Small intestine (tissue), 7 donors: ENCODE results near the gene WIPF1. TPM values are rescaled to one million over a fixed set of nuclear protein-coding genes. Genes with fewer than 3 reads are reported as not detected.

ENCODE experiments used
- DNase-seq, 2 donors: peaks; one replicate each; pipeline versions ENCODE4 v3.0.0 to v3.0.0-alpha.2; 2013
- FAIRE-seq: peaks from 2 replicates; lab custom pipeline; 2012; peaks lifted over from hg19 to GRCh38; lab: Jason Lieb, UNC
- H3K27ac ChIP-seq, 3 donors: one replicate each; pipeline ENCODE4 v1.5.1; 2013; ENCODE audit warnings: low read length in 2 of 3, mild to moderate bottlenecking in 2 of 3, control low read depth in 1 of 3, inconsistent platforms in 1 of 3, low read depth in 1 of 3, moderate library complexity in 1 of 3
- H3K27me3 ChIP-seq, 3 donors: one replicate each; pipeline ENCODE4 v1.6.1; 2013; ENCODE audit warnings: low read length in 3 of 3, inconsistent platforms in 1 of 3; ENCODE audit not compliant: control insufficient read depth in 3 of 3, insufficient read depth in 3 of 3
- H3K36me3 ChIP-seq, 3 donors: one replicate each; pipeline ENCODE4 v1.6.1; 2013; ENCODE audit warnings: low read length in 3 of 3, inconsistent platforms in 1 of 3, low read depth in 1 of 3, mild to moderate bottlenecking in 1 of 3, moderate library complexity in 1 of 3; ENCODE audit not compliant: control insufficient read depth in 3 of 3, insufficient read depth in 2 of 3
- H3K4me1 ChIP-seq, 3 donors: one replicate each; pipeline ENCODE4 v1.6.1; 2013; ENCODE audit warnings: low read length in 2 of 3, inconsistent platforms in 1 of 3, low read depth in 1 of 3, mild to moderate bottlenecking in 1 of 3, moderate library complexity in 1 of 3; ENCODE audit not compliant: control insufficient read depth in 3 of 3, insufficient read depth in 2 of 3
- H3K4me3 ChIP-seq, 3 donors: one replicate each; pipeline ENCODE4 v1.5.1; 2013; ENCODE audit warnings: low read length in 3 of 3, control low read depth in 1 of 3, inconsistent platforms in 1 of 3, low read depth in 1 of 3, mild to moderate bottlenecking in 1 of 3, moderate library complexity in 1 of 3
- H3K9me3 ChIP-seq, 2 donors: one replicate each; pipeline ENCODE4 v1.6.1; 2013; ENCODE audit warnings: low read depth in 1 of 2, low read length in 1 of 2; ENCODE audit not compliant: control insufficient read depth in 2 of 2, insufficient read depth in 1 of 2
- WGBS, 3 donors: extraction: QIAGEN DNeasy Blood & Tissue Kit; methylation state at CpG; one replicate each; pipeline ENCODE4 v1.1.7; 2013; 5-methylcytosine and 5-hydroxymethylcytosine counted together
- polyA plus RNA-seq, 4 donors: library from polyadenylated mRNA; stranded (reverse) in 3 of 4; unstranded in 1 of 4; fragments of 200-250 nt in 3 of 4; fragments of 120-200 nt in 1 of 4; gene quantifications; one replicate each; pipeline versions ENCODE4 v1.2.1 to v1.2.3, GENCODE V29; 2013
- donor health status: healthy with polysubstance abuse.
- donor health status: control.
- donor health status: control.
- donor health status: Bipolar disorder and iron deficiency.
- donor health status: healthy.

The WIPF1 gene
- polyA plus RNA-seq, 4 donors, result 3.1 to 28.9 (median 14.6) TPM

DNA sequence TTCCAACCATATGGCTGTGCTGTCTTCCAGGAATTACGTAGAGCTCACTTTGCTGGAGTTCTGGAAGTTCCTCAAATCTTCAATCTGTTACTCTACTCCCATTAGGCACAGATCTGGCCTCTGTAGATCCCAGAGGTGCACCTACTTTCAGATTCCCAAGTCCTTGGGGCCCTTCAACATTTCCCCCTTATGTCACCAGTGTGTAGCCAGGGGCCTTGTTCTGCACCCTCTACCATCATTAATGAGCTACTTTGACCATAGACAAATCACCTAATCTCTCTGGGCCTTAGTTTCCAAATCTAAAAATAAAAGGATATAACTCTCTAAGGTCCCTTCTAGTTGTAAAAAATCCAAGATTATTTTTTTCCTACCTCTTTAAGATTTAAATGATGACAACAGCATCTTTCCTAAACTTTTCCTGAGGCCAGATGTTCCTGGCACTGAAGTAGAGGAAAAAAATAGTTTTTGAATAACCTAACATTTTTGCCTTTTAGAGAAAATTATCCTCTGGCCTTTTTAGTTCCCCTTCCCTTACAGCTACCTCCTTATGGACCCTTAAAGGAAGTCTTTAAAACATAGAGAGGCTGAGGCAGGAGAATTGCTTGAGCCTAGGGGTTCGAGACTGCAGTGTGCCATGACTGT is 31.0 kb upstream of the WIPF1 start:
- WGBS, 3 donors, result 91 to 96% (median 93%) methylated on average over 2 of the region's 2 CpGs

DNA sequence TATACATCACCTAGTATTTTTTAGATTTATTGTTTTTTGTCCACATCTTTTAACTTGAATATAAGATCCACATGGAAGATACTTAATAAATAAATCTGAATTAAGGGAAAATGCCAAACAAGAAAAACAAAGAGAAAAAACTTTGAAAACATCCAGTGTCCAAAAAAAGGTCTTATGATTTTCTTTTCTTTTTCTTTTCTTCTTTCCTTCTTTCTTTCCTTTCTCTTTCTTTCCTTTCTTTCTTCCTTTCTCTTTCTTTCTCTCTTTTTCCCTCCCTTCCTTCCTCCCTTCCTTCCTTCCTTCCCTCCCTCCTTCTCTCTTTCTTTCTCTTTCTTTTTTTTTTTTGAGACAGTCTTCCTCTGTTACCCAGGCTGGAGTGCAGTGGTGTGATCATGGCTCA is 29.6 kb upstream of the WIPF1 start:
- no peaks in the 10 kb centered on the region for H3K27me3 ChIP-seq
- H3K36me3 ChIP-seq, result peaks cover 0 to 16% (median 2%) of the 10 kb centered on the region in 3 donors
- H3K4me3 ChIP-seq, result no peak overlapping the region
- no peak overlapping the region for H3K27ac ChIP-seq
- no peaks in the 10 kb centered on the region for H3K9me3 ChIP-seq
- FAIRE-seq, result no peak
- peaks cover 0 to 12% (median 5%) of the 10 kb centered on the region in 3 donors for H3K4me1 ChIP-seq
- DNase-seq, result no peak

More for the DNA sequence above, 31.0 kb upstream of the WIPF1 start:
- no peak overlapping the region for H3K4me3 ChIP-seq
- peaks cover 0 to 17% (median 2%) of the 10 kb centered on the region in 3 donors for H3K36me3 ChIP-seq
- H3K4me1 ChIP-seq, result peaks cover 0 to 10% (median under 1%) of the 10 kb centered on the region in 3 donors
- no peaks in the 10 kb centered on the region for H3K9me3 ChIP-seq
- FAIRE-seq, result no peak
- no peak for DNase-seq
- H3K27ac ChIP-seq, result no peak overlapping the region
- H3K27me3 ChIP-seq, result no peaks in the 10 kb centered on the region

DNA sequence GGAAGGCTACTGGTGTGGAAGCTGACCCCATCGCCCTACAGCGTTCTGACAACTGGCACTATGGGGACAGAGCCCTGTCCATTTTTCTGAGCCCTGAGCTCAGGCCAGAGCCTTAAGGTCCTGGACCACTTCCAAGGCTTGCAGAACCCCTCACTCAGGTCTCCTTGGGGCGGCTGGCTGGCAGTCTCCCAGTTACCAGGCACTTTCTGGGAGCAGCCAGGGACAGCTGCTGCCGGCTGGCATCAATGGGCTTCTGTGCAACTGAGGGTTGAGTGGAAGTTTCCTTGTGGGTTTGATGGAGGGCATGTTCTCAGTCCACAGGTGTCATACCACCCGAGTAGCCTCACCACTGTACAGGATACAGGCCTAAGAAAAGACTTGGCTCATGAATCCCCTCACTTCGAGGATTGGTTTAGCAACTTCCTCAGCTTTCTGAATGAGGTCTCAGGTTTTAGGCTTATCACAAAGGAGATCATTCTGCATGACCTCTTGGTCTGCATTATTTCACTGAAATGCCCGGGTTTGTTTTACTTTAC is 27.4 kb upstream of the WIPF1 start:
- WGBS, 3 donors, result 84 to 94% (median 87%) methylated on average over 7 of the region's 7 CpGs
- DNase-seq (no peak), FAIRE-seq (no peak)
- peaks cover 0 to 8% (median 5%) of the 10 kb centered on the region in 3 donors for H3K4me1 ChIP-seq
- H3K4me3 ChIP-seq, result no peak overlapping the region
- H3K36me3 ChIP-seq, result peaks cover 0 to 21% (median 2%) of the 10 kb centered on the region in 3 donors
- H3K9me3 ChIP-seq, result no peaks in the 10 kb centered on the region
- H3K27ac ChIP-seq, result no peak overlapping the region
- no peaks in the 10 kb centered on the region for H3K27me3 ChIP-seq

DNA sequence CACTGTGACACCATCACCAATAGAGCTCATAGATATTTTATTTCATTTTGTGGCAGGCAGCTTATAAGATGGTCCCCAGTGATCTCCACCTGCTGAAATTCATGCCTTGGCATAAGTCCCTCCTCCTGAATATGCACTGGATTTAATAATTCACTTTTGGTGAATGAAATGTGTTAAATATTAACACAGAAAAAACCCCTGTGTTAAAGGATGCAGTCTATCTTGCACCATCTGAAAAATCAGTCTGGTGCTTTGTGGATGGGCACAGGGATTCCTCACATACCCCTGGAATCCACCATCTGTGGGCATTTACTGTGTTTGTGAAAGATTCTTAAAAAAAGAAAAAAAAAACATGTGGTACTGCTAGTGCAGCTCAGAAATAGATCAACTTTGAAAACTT is 26.1 kb upstream of the WIPF1 start:
- no peak overlapping the region for H3K4me3 ChIP-seq
- H3K9me3 ChIP-seq, result no peaks in the 10 kb centered on the region
- H3K27me3 ChIP-seq, result no peaks in the 10 kb centered on the region
- peaks cover 0 to 22% (median 2%) of the 10 kb centered on the region in 3 donors for H3K36me3 ChIP-seq
- no peak for DNase-seq
- no peak overlapping the region for H3K27ac ChIP-seq
- FAIRE-seq, result no peak
- H3K4me1 ChIP-seq, result peaks cover 0 to 8% (median 5%) of the 10 kb centered on the region in 3 donors

DNA sequence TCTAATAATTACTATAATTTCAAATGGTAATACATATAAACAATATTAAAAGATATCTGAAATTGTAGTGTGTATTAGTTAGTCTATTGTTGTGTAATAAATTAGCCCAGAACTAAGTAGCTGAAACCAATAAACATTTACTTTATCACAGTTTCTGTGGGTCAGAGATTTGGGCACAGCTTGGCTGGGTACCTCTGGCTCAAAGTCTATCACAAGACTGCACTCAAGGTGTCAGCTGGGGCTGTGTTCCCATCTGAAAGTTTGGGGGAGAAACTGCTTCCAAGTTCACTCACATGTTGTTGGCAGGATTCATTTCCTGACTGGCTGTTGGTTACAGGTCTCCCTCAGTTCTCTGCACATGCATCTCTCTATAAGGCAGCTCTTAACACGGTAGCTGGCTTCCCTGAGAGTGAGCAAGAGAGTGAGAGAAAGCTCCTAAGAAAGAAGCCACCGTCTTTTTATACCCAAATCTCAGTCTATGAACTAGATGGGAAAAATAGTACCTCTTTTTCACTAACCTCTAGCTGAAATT is 25.6 kb upstream of the WIPF1 start:
- H3K4me3 ChIP-seq, result no peak overlapping the region
- peaks cover under 1 to 13% (median 5%) of the 10 kb centered on the region in 3 donors for H3K4me1 ChIP-seq
- no peaks in the 10 kb centered on the region for H3K9me3 ChIP-seq
- peaks cover 0 to 22% (median 0%) of the 10 kb centered on the region in 3 donors for H3K36me3 ChIP-seq
- 48 to 73% (median 61%) methylated on average over 2 of the region's 2 CpGs for WGBS, 3 donors
- no peak for DNase-seq
- no peak overlapping the region for H3K27ac ChIP-seq
- no peak for FAIRE-seq
- H3K27me3 ChIP-seq, result no peaks in the 10 kb centered on the region

DNA sequence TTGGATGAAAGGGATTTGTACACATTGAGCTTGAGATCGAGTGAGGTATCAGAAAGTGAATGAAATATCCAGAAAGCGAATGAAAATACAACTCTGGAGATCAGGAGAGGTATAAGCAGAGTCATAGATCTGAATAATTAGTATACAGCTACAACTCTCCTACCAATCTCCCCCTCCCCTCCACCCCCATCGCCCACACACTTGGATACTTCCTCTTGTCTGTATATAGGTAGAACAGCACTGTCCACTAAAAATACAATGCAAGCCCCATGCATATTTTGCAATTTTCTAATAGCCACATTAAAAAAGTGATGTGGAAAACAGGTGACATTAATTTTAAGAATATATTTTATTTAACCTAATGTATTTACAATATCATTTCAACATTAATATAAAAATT is 23.7 kb upstream of the WIPF1 start:
- 88 to 100% (median 92%) methylated on average over 3 of the region's 3 CpGs for WGBS, 3 donors
- DNase-seq (no peak), FAIRE-seq (no peak)
- Histone ChIP-seq H3K27ac (no peak overlapping the region), H3K4me1 (peaks cover 3 to 15% (median 8%) of the 10 kb centered on the region in 3 donors), H3K9me3 (no peaks in the 10 kb centered on the region), H3K27me3 (no peaks in the 10 kb centered on the region), H3K36me3 (peaks cover 0 to 19% (median 0%) of the 10 kb centered on the region in 3 donors), H3K4me3 (no peak overlapping the region)

DNA sequence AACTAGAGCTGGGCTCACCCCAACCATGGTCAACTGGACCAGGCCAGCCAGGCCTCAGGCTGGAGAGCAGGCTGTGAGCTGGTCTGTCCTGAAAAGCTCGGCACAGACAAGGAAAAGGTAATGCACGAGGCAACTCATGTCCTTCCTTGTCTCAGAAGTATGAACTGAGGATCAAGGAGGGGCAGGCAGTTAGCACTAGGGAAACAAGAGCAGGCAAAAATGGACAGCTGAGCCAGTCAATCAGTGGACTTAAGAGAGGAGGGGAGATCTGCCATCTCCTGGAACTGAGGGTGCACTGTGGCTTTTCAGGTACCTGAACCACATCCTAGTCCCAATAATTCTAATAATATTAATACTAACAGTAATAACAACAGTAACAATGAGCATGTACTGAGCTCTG is 20.6 kb upstream of the WIPF1 start:
- Histone ChIP-seq H3K4me1 (peaks cover 5 to 10% (median 9%) of the 10 kb centered on the region in 3 donors), H3K4me3 (no peak overlapping the region), H3K27me3 (no peaks in the 10 kb centered on the region), H3K9me3 (no peaks in the 10 kb centered on the region), H3K27ac (peak overlapping the region in 1 of 3 donors; percentile 9), H3K36me3 (peaks cover 0 to 12% (median 0%) of the 10 kb centered on the region in 3 donors)
- DNase-seq, result no peak
- no peak for FAIRE-seq
- WGBS, 3 donors, result 57 to 62% (median 60%) methylated on average over 2 of the region's 2 CpGs

DNA sequence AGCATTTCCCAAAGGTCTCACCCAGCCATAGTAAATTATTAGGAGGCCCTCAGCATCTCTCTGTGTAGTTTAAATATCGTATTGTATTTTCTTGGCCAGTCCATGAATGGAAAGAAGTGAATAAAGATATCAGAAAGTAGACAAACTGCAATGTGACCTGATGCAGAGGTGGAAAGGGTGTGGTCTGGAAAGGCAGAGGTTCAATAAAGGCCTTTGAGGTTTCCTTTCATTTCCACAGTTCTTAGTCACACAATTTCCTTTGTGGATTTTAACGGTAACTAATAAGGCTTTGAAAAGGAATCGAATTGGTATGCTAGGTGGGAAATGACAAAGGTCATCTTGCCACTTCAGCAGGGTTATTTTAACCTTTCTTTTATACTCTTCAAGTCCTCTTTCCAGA is 20.1 kb upstream of the WIPF1 start:
- Histone ChIP-seq H3K27ac (no peak overlapping the region), H3K9me3 (no peaks in the 10 kb centered on the region), H3K27me3 (no peaks in the 10 kb centered on the region), H3K4me1 (peaks cover 5 to 12% (median 7%) of the 10 kb centered on the region in 3 donors), H3K36me3 (peaks cover 0 to 10% (median 0%) of the 10 kb centered on the region in 3 donors), H3K4me3 (no peak overlapping the region)
- WGBS, 3 donors, result 24 to 42% (median 24%) methylated on average over 3 of the region's 3 CpGs
- FAIRE-seq (no peak), DNase-seq (peak in 1 of 2 donors; percentile 23)
